Nephron (organoid): ENCODE results near the gene AXDND1.
"Not testable (repeated sequence)": the region's sequence is repeated elsewhere in the genome, so short reads cannot be mapped to it uniquely, and the experiment has no call there.

ENCODE experiments used
- H3K27ac Mint-ChIP-seq, 3 experiments: 2 replicates each; pipeline ENCODE4 v1.8.0; 2020; ENCODE audit warnings: mixed read lengths in 3 of 3, mild to moderate bottlenecking in 2 of 3, moderate library complexity in 1 of 3
- H3K27me3 Mint-ChIP-seq: 2 replicates; pipeline ENCODE4 v1.8.0; 2021; ENCODE audit warnings: low read depth, mild to moderate bottlenecking, moderate library complexity, mixed read lengths
- H3K36me3 Mint-ChIP-seq: 2 replicates; pipeline ENCODE4 v1.8.0; 2020; ENCODE audit warnings: low read depth, mixed read lengths
- H3K4me1 Mint-ChIP-seq: 2 replicates; pipeline ENCODE4 v1.8.0; 2020; ENCODE audit warnings: mixed read lengths
- H3K4me3 Mint-ChIP-seq, 3 experiments: 2 replicates each; pipeline ENCODE4 v1.8.0; 2020; ENCODE audit warnings: mild to moderate bottlenecking in 3 of 3, mixed read lengths in 3 of 3, moderate library complexity in 2 of 3
- H3K9me3 Mint-ChIP-seq: 2 replicates; pipeline ENCODE4 v1.8.0; 2020; ENCODE audit warnings: mixed read lengths
- TF ChIP-seq, protein P1 (sequence below), 3 experiments: fragments of 200-600 bp; sonication (generic); IDR thresholded peaks; one replicate each; pipeline ENCODE4 v1.5.0; 2021; ENCODE audit warnings: antibody characterized with exemption in 3 of 3; ENCODE audit not compliant: unreplicated experiment in 3 of 3

Gene AXDND1

DNA sequence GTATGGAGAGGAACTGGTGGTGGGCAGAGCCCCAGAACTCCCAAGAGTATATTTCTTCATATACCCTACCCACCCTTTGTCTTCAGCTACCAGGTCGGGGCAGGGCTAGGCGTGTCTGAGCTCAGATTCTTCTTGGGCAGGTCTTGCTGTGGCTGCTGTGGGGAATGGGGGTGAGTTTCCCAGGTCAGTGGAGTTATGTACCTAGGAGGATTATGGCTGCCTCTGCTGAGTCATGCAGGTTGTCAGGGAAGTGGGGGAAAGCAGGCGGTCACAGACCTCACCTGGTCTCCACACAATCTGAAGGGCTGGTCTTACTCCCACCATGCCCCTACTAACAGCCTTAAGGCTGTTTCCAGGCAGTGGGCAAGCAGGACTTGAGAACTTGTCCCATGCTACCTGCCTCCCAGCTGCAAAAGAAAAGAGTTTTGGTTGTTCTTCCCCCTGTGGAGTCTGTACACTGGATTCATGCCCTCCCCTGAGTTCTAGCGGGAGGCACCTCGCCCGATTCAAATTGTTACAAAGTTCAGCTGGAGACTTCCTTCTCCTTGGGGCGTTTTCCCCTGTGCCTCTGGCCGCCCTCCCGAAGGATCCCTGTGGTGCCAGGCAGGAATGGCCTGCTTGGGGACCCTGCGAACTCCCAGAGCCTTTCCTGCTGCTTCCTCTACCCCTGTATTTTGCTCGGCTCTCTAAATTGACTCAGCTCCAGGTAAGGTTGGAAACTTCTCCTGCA lies 151.4 kb downstream of the AXDND1 start:
- no peaks in the 10 kb centered on the region for H3K27me3 Mint-ChIP-seq
- H3K9me3 Mint-ChIP-seq, result peaks cover 30% of the 10 kb centered on the region
- no peak overlapping the region for H3K4me3 Mint-ChIP-seq
- TF ChIP-seq, protein P1, sequence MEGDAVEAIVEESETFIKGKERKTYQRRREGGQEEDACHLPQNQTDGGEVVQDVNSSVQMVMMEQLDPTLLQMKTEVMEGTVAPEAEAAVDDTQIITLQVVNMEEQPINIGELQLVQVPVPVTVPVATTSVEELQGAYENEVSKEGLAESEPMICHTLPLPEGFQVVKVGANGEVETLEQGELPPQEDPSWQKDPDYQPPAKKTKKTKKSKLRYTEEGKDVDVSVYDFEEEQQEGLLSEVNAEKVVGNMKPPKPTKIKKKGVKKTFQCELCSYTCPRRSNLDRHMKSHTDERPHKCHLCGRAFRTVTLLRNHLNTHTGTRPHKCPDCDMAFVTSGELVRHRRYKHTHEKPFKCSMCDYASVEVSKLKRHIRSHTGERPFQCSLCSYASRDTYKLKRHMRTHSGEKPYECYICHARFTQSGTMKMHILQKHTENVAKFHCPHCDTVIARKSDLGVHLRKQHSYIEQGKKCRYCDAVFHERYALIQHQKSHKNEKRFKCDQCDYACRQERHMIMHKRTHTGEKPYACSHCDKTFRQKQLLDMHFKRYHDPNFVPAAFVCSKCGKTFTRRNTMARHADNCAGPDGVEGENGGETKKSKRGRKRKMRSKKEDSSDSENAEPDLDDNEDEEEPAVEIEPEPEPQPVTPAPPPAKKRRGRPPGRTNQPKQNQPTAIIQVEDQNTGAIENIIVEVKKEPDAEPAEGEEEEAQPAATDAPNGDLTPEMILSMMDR (IDR thresholded peaks at IDR 0.05; ENCODE audit: unreplicated experiment in 3 of 3), result no peak
- no peak overlapping the region for H3K27ac Mint-ChIP-seq
- no peaks in the 10 kb centered on the region for H3K4me1 Mint-ChIP-seq
- peaks cover 4% of the 10 kb centered on the region for H3K36me3 Mint-ChIP-seq

DNA sequence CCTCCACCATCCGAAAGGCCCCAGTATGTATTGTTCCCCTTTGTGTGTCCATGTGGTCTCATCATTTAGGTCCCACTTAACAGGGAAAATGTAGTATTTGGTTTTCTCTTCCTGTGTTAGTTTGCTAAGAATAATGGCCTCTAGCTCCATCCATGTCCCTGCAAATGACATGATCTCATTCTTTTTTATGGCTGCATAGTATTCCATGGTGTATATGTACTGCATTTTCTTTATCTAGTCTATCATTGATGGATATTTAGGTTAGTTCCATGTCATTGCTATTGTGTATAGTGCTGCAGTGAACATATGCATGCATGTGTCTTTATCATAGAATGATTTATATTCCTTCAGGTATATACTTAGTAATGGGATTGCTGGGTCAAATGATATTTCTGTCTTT lies 152.8 kb downstream of the AXDND1 start:
- H3K4me3 Mint-ChIP-seq, H3K4me1 Mint-ChIP-seq, H3K27me3 Mint-ChIP-seq, H3K36me3 Mint-ChIP-seq, H3K27ac Mint-ChIP-seq: not testable (repeated sequence)
- H3K9me3 Mint-ChIP-seq, result peaks cover 27% of the 10 kb centered on the region

DNA sequence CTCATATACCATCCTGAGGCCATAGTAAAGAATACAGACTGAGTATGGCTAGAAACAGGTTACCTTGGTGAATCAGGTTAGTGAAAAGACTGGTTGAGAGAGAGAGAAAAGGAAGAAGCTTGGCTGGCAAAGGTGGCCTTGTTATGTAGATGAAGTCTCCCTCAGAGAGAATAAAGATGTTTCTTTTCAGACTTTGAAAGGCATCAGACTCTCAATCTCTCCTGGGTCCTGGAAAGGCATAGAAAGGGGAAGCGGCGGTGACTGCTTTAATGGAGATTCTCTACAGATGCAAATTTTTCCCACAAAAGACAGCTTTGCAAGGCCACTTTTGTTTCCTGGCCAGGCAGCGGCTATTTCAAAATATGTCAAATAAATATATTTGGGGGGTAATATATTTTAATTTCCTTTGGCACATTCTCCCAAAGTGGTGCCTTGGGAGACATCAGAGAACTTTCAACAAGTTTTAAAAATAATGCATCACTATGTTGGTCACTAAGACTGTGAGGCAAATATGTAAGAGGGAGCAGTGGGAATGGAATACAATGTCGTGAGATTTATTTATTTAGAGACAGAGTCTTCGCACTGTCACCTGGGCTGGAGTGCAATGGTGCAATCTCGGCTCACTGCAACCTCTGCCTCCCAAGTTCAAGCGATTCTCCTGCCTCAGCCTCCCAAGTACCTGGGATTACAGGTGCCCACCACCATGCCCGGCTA lies 163.9 kb downstream of the AXDND1 start:
- no peak overlapping the region for H3K4me3 Mint-ChIP-seq
- H3K36me3 Mint-ChIP-seq, result peaks cover 2% of the 10 kb centered on the region
- H3K4me1 Mint-ChIP-seq, result peaks cover 4% of the 10 kb centered on the region
- H3K27ac Mint-ChIP-seq, result no peak overlapping the region
- H3K27me3 Mint-ChIP-seq, result no peaks in the 10 kb centered on the region
- TF ChIP-seq, protein P1 (IDR thresholded peaks at IDR 0.05; ENCODE audit: unreplicated experiment in 3 of 3), result no peak
- H3K9me3 Mint-ChIP-seq, result peaks cover 6% of the 10 kb centered on the region

DNA sequence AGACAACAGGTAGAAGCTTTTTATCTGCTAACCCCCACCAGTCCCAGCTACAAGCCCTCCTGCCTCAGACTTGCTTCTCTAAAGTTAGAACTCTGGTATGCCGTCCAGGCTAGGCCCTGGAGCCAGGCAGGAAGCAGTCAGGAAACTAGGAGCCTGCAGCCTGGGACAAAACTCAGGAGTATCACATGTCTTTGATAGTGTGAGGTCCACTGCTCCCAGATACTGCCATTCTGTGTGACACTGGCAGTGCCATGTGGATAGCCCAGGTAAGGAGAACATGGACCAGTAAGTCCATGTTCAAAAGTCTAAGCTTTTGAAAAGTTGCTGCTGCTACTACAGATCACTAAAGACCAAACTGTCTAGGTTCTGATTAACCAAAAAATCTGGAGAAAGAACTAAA lies 164.6 kb downstream of the AXDND1 start:
- TF ChIP-seq, protein P1 (IDR thresholded peaks at IDR 0.05; ENCODE audit: unreplicated experiment in 3 of 3), result no peak

DNA sequence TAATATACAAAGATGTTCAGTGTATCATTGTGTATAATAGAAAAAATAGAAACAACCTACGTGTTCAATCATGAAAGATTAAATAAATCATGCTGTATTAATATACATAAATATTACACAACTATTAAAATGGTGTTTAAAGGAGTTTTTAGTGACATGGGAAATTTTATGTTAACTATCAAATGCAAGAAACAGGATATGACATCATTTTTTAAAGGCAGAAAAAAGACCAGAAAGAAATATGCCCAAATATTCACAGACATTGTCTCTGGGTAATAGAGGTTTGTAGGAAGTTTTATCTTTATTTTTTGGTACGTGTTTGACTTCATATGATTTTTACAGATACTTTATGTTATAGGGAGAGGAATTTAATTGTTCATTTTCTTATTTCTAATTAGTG lies 176.0 kb downstream of the AXDND1 start:
- H3K4me3 Mint-ChIP-seq, result no peak overlapping the region
- peaks cover 7% of the 10 kb centered on the region for H3K36me3 Mint-ChIP-seq
- peaks cover 12% of the 10 kb centered on the region for H3K4me1 Mint-ChIP-seq
- H3K27me3 Mint-ChIP-seq, result peaks cover 2% of the 10 kb centered on the region
- no peak overlapping the region for H3K27ac Mint-ChIP-seq
- H3K9me3 Mint-ChIP-seq, result peaks cover 31% of the 10 kb centered on the region
- TF ChIP-seq, protein P1 (IDR thresholded peaks at IDR 0.05; ENCODE audit: unreplicated experiment in 3 of 3), result no peak

More for the DNA sequence above, 164.6 kb downstream of the AXDND1 start:
- H3K27me3 Mint-ChIP-seq, result no peaks in the 10 kb centered on the region
- H3K4me1 Mint-ChIP-seq, result peaks cover 4% of the 10 kb centered on the region
- H3K27ac Mint-ChIP-seq, result no peak overlapping the region
- no peak overlapping the region for H3K4me3 Mint-ChIP-seq
- peaks cover 9% of the 10 kb centered on the region for H3K9me3 Mint-ChIP-seq
- H3K36me3 Mint-ChIP-seq, result peaks cover 4% of the 10 kb centered on the region

DNA sequence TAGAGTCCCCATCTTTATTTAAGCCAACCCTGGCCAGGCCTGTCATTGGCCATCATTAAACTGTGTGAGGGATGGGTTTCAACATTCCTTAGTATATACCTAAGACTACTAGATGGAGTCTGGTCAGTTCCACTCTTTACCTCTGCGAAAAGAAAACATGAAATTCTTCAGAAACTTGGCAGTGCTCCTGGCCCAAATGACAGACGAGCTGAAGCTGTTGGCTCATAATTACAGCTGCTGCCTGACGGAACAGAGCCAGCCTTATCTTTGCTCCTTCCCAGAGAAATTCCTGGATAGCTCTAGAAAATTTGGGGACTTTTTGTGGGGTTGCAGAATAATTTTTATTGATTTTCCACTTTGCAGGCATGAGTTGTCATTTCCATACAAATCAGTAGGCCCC lies 179.6 kb downstream of the AXDND1 start:
- H3K4me3 Mint-ChIP-seq, result no peak overlapping the region
- peaks cover 3% of the 10 kb centered on the region for H3K36me3 Mint-ChIP-seq
- H3K27me3 Mint-ChIP-seq, result no peaks in the 10 kb centered on the region
- peaks cover 4% of the 10 kb centered on the region for H3K9me3 Mint-ChIP-seq
- peaks cover 12% of the 10 kb centered on the region for H3K4me1 Mint-ChIP-seq
- TF ChIP-seq, protein P1 (IDR thresholded peaks at IDR 0.05; ENCODE audit: unreplicated experiment in 3 of 3), result no peak
- peak overlapping the region in 2 of 3 experiments; percentile 21 to 79 for H3K27ac Mint-ChIP-seq
